Sigmoid colon (tissue), 7 donors: ENCODE results near the gene PPP4R2. TPM values are rescaled to one million over a fixed set of nuclear protein-coding genes. Genes with fewer than 3 reads are reported as not detected.

Experiments
- DNase-seq: peaks from one replicate; pipeline ENCODE4 v3.0.0-alpha.2; 2019
- H3K27ac ChIP-seq, 4 donors: fragments of 200-600 bp; sonication (generic); one replicate each; pipeline ENCODE4 v1.5.1; 2016 to 2019; ENCODE audit warnings: mild to moderate bottlenecking in 1 of 4
- H3K27me3 ChIP-seq, 3 donors: fragments of 200-600 bp; sonication (generic); one replicate each; pipeline ENCODE4 v1.5.1; 2019; ENCODE audit warnings: mild to moderate bottlenecking in 1 of 3
- H3K36me3 ChIP-seq, 4 donors: fragments of 200-600 bp; sonication (generic); one replicate each; pipeline ENCODE4 v1.5.1; 2016 to 2019
- H3K4me1 ChIP-seq, 4 donors: fragments of 200-600 bp; sonication (generic); one replicate each; pipeline ENCODE4 v1.5.1; 2017 to 2019
- H3K4me3 ChIP-seq, 4 donors: fragments of 200-600 bp; sonication (generic); one replicate each; pipeline ENCODE4 v1.5.1; 2017 to 2019; ENCODE audit warnings: mild to moderate bottlenecking in 2 of 4, moderate library complexity in 1 of 4
- H3K9me3 ChIP-seq, 4 donors: fragments of 200-600 bp in 3 of 4; sonication (generic) in 3 of 4; one replicate each; pipeline versions ENCODE4 v1.5.1 to v1.6.1; 2013 to 2019
- CTCF ChIP-seq, 4 experiments: fragments of 450-650 bp in 3 of 4; fragments of 200-600 bp in 1 of 4; IDR thresholded peaks; one replicate each; pipeline ENCODE4 v1.5.1; 2016 to 2019; ENCODE audit warnings: antibody characterized with exemption in 4 of 4, mild to moderate bottlenecking in 3 of 4, moderate library complexity in 2 of 4
- EP300 ChIP-seq, 4 donors: sonication (generic); formaldehyde crosslinking; IDR thresholded peaks; one replicate each; pipeline ENCODE4 v1.6.1; 2017; ENCODE audit warnings: antibody characterized with exemption in 4 of 4
- POLR2A ChIP-seq, 2 donors: fragments of 450-650 bp; IDR thresholded peaks; one replicate each; pipeline ENCODE4 v1.6.1; 2016; ENCODE audit warnings: antibody characterized with exemption in 2 of 2, mild to moderate bottlenecking in 2 of 2, moderate library complexity in 2 of 2
- POLR2AphosphoS5 ChIP-seq, 4 donors: sonication (generic); formaldehyde crosslinking; IDR thresholded peaks; one replicate each; pipeline ENCODE4 v1.6.1; 2017; ENCODE audit warnings: antibody characterized with exemption in 4 of 4
- WGBS, 2 donors: extraction: QIAGEN DNeasy Blood & Tissue Kit; methylation state at CpG; one replicate each; pipeline ENCODE4 v1.1.7; 2013; 5-methylcytosine and 5-hydroxymethylcytosine counted together
- intact Hi-C: fragments of 100-400 bp; cut with DNase I; formaldehyde crosslinking; loops from one replicate; pipeline ENCODE4 v1.15.1; 2023
- polyA plus RNA-seq, 3 donors: library from polyadenylated mRNA; stranded (reverse); fragments of 200-250 nt; gene quantifications; one replicate each; pipeline ENCODE4 v1.2.3, GENCODE V29; 2013
- total RNA-seq, 4 donors: library from RNA; depleted of rRNA; stranded (reverse); fragments of >200 nt; gene quantifications; one replicate each; pipeline ENCODE4 v1.1.0, GENCODE V29; 2016
- donor health status: healthy with polysubstance abuse.
- donor health status: Bipolar disorder and iron deficiency.
- donor health status: healthy.

PPP4R2 gene
- total and polyA plus RNA-seq, 7 donors, result 20.3 to 53.2 (median 33.4) TPM

- H3K9me3 ChIP-seq, result no peaks in the 10 kb centered on the region
- TF ChIP-seq EP300 (IDR thresholded peaks at IDR 0.05) (no peak), POLR2A (IDR thresholded peaks at IDR 0.05) (no peak), CTCF (IDR thresholded peaks at IDR 0.05) (no peak), POLR2AphosphoS5 (IDR thresholded peaks at IDR 0.05) (no peak)
- no peak for DNase-seq
- intact Hi-C loops, result no loop called here
- no peaks in the 10 kb centered on the region for H3K27me3 ChIP-seq
- 90 to 93% methylated on average over 4 of the region's 4 CpGs for WGBS, 2 donors
- no peak overlapping the region for H3K4me3 ChIP-seq
- H3K36me3 ChIP-seq, result no peaks in the 10 kb centered on the region
- peaks cover 0 to 60% (median 40%) of the 10 kb centered on the region in 4 donors for H3K4me1 ChIP-seq
- H3K27ac ChIP-seq, result no peak overlapping the region
These were observed 21.7 kb downstream of the PPP4R2 start for GRCh38 chr3:73018298-73018697.

GRCh38 chr3:73018790-73019441, 22.3 kb downstream of the PPP4R2 start:
- no peak for DNase-seq
- no peak overlapping the region for H3K27ac ChIP-seq
- intact Hi-C loops, result no loop called here
- WGBS, 2 donors, result 69 to 70% methylated on average over 5 of the region's 5 CpGs
- H3K4me3 ChIP-seq, result no peak overlapping the region
- H3K4me1 ChIP-seq, result peaks cover 0 to 59% (median 34%) of the 10 kb centered on the region in 4 donors
- TF ChIP-seq POLR2AphosphoS5 (IDR thresholded peaks at IDR 0.05) (no peak), POLR2A (IDR thresholded peaks at IDR 0.05) (no peak), CTCF (IDR thresholded peaks at IDR 0.05) (no peak), EP300 (IDR thresholded peaks at IDR 0.05) (no peak)
- H3K36me3 ChIP-seq, result no peaks in the 10 kb centered on the region
- H3K27me3 ChIP-seq, result no peaks in the 10 kb centered on the region
- no peaks in the 10 kb centered on the region for H3K9me3 ChIP-seq

- H3K36me3 ChIP-seq, result no peaks in the 10 kb centered on the region
- no peak overlapping the region for H3K4me3 ChIP-seq
- intact Hi-C loops, result no loop called here
- H3K27ac ChIP-seq, result no peak overlapping the region
- TF ChIP-seq CTCF (IDR thresholded peaks at IDR 0.05) (no peak), POLR2A (IDR thresholded peaks at IDR 0.05) (no peak), POLR2AphosphoS5 (IDR thresholded peaks at IDR 0.05) (no peak), EP300 (IDR thresholded peaks at IDR 0.05) (no peak)
- WGBS, 2 donors, result 33 to 51% methylated on average over 4 of the region's 4 CpGs
- H3K4me1 ChIP-seq, result peaks cover 0 to 68% (median 46%) of the 10 kb centered on the region in 4 donors
- H3K27me3 ChIP-seq, result no peaks in the 10 kb centered on the region
- DNase-seq, result no peak
- H3K9me3 ChIP-seq, result no peaks in the 10 kb centered on the region
These were observed 24.8 kb downstream of the PPP4R2 start for GRCh38 chr3:73021301-73021835.

- H3K27me3 ChIP-seq, result no peaks in the 10 kb centered on the region
- intact Hi-C loops, result no loop called here
- peaks cover 0 to 63% (median 41%) of the 10 kb centered on the region in 4 donors for H3K4me1 ChIP-seq
- no peaks in the 10 kb centered on the region for H3K9me3 ChIP-seq
- H3K27ac ChIP-seq, result no peak overlapping the region
- no peak overlapping the region for H3K4me3 ChIP-seq
- H3K36me3 ChIP-seq, result no peaks in the 10 kb centered on the region
- DNase-seq, result no peak
- TF ChIP-seq POLR2A (IDR thresholded peaks at IDR 0.05), result no peak
- TF ChIP-seq EP300 (IDR thresholded peaks at IDR 0.05), result no peak
- no peak for TF ChIP-seq CTCF (IDR thresholded peaks at IDR 0.05)
- no peak for TF ChIP-seq POLR2AphosphoS5 (IDR thresholded peaks at IDR 0.05)
These were observed 28.2 kb downstream of the PPP4R2 start for GRCh38 chr3:73024836-73025235.
